GM12878 (cell line): ENCODE measurements around the gene MOB2. TPM values are rescaled to one million over a fixed set of nuclear protein-coding genes. Genes with fewer than 3 reads are reported as not detected.

Source experiments
- ATAC-seq: fragments of 200-7000 bp; cut with Tn5 transposase; 3 replicates; pipeline ENCODE4 v1.9.1; 2020; ENCODE audit warnings: mild to moderate bottlenecking, moderate library complexity
- BruUV-seq: library from RNA; stranded (reverse); fragments of 400-500 nt; replicated peaks from 2 replicates; lab custom pipeline; 2021; lab: Mats Ljungman, UMichigan
- CTCF ChIA-PET: fragments of 300-600 bp; sonication (Branson Sonifier 250); formaldehyde crosslinking; extraction: SDS; loops from one replicate; lab custom pipeline; 2021; ENCODE audit warnings: inconsistent platforms; lab: Yijun Ruan, JAX
- POLR2A ChIA-PET: fragments of 350-600 bp; formaldehyde crosslinking; extraction: SDS; loops from one replicate; lab custom pipeline; 2021; ENCODE audit warnings: inconsistent platforms; lab: Charles Lee
- RAD21 ChIA-PET: fragments of 300-600 bp; sonication (Branson Sonifier 250); formaldehyde crosslinking; loops from one replicate; lab custom pipeline; 2023; ENCODE audit warnings: antibody characterized with exemption; ENCODE audit not compliant: unreplicated experiment; lab: Charles Lee
- SMC1A ChIA-PET: fragments of 300-600 bp; sonication (Branson Sonifier 250); formaldehyde crosslinking; loops from one replicate; lab custom pipeline; 2023; ENCODE audit not compliant: unreplicated experiment, uncharacterized antibody; lab: Charles Lee
- DNase-seq: peaks from one replicate; pipeline ENCODE4 v3.0.0-alpha.2; 2011; ENCODE audit warnings: low read depth, low spot score
- FAIRE-seq: peaks from 3 replicates; lab custom pipeline; 2011; peaks lifted over from hg19 to GRCh38; lab: Jason Lieb, UNC
- H2AFZ ChIP-seq: 2 replicates; pipeline ENCODE4 v1.6.0; 2011; ENCODE audit warnings: low read depth, low read length, control low read depth; ENCODE audit not compliant: control insufficient read depth
- H3K27ac ChIP-seq: 2 replicates; pipeline ENCODE4 v1.5.1; 2011; ENCODE audit warnings: control low read depth; ENCODE audit not compliant: control insufficient read depth, insufficient read depth
- H3K27me3 ChIP-seq, 2 experiments: replicated peaks in 1 of 2; 2 replicates each; pipeline versions ENCODE4 v1.6.0 to v1.6.1; 2011; ENCODE audit warnings: low read length in 1 of 2; ENCODE audit not compliant: control insufficient read depth in 2 of 2, insufficient read depth in 2 of 2
- H3K36me3 ChIP-seq, 2 experiments: 2 replicates each; pipeline ENCODE4 v1.5.1; 2011; ENCODE audit warnings: low read length in 1 of 2; ENCODE audit not compliant: control insufficient read depth in 2 of 2, insufficient read depth in 2 of 2
- H3K4me1 ChIP-seq: 2 replicates; pipeline ENCODE4 v1.6.1; 2011; ENCODE audit warnings: mild to moderate bottlenecking, low read length, moderate library complexity, mixed read lengths; ENCODE audit not compliant: control insufficient read depth, insufficient read depth
- H3K4me2 ChIP-seq: 2 replicates; pipeline ENCODE4 v1.6.0; 2011; ENCODE audit warnings: control low read depth; ENCODE audit not compliant: control insufficient read depth, insufficient read depth
- H3K4me3 ChIP-seq: fragments of 200-600 bp; sonication (generic); 2 replicates; pipeline ENCODE4 v1.5.1; 2016
- H3K79me2 ChIP-seq: 2 replicates; pipeline ENCODE4 v1.6.0; 2011; ENCODE audit warnings: low read length; ENCODE audit not compliant: control insufficient read depth, insufficient read depth
- H3K9ac ChIP-seq: 2 replicates; pipeline ENCODE4 v1.8.0; 2011; ENCODE audit warnings: low read length, control low read depth, mixed read lengths; ENCODE audit not compliant: control insufficient read depth, insufficient read depth
- H3K9me3 ChIP-seq: replicated peaks from 3 replicates; pipeline ENCODE4 v1.5.1; 2011; ENCODE audit warnings: mild to moderate bottlenecking, low read length; ENCODE audit not compliant: control insufficient read depth, insufficient read depth
- H4K20me1 ChIP-seq: 2 replicates; pipeline ENCODE4 v1.6.0; 2011; ENCODE audit not compliant: control insufficient read depth, insufficient read depth
- ATF7 ChIP-seq: fragments of 450-650 bp; IDR thresholded peaks from 2 replicates; pipeline ENCODE4 v1.6.1; 2016; ENCODE audit warnings: low read depth, mild to moderate bottlenecking
- FOXM1 ChIP-seq: IDR thresholded peaks from 2 replicates; pipeline ENCODE4 v1.6.1; 2012; ENCODE audit warnings: low read depth, mild to moderate bottlenecking, inconsistent platforms, low read length, moderate library complexity
- MYC ChIP-seq: IDR thresholded peaks from 2 replicates; pipeline ENCODE4 v1.6.1; 2011; ENCODE audit warnings: mild to moderate bottlenecking, low read length, moderate library complexity, inconsistent platforms; ENCODE audit not compliant: insufficient read depth, insufficient replicate concordance, insufficient read length, severe bottlenecking
- RAD21 ChIP-seq: IDR thresholded peaks from 2 replicates; pipeline ENCODE4 v1.6.1; 2011; ENCODE audit warnings: mild to moderate bottlenecking, low read depth, low read length, moderate library complexity; ENCODE audit not compliant: insufficient read depth
- SREBF2 ChIP-seq: IDR thresholded peaks from 2 replicates; pipeline ENCODE4 v1.6.1; 2012; ENCODE audit warnings: mild to moderate bottlenecking, low read length
- SUPT20H ChIP-seq: IDR thresholded peaks from 2 replicates; pipeline ENCODE4 v1.6.1; 2011; ENCODE audit warnings: low read depth, mild to moderate bottlenecking, low read length, moderate library complexity, borderline replicate concordance; ENCODE audit not compliant: control insufficient read depth
- TAF1 ChIP-seq: IDR thresholded peaks from 2 replicates; pipeline ENCODE4 v1.6.1; 2011; ENCODE audit warnings: mild to moderate bottlenecking, low read depth, low read length, borderline replicate concordance
- TCF12 ChIP-seq: IDR thresholded peaks from 2 replicates; pipeline ENCODE4 v1.6.1; 2011; ENCODE audit warnings: low read depth, mild to moderate bottlenecking, low read length
- ZSCAN29 ChIP-seq: fragments of 450-650 bp; IDR thresholded peaks from 2 replicates; pipeline ENCODE4 v1.6.1; 2017; ENCODE audit warnings: mild to moderate bottlenecking, moderate library complexity
- WGBS: methylation state at CpG from one replicate; pipeline ENCODE4 v1.1.6; 2016; ENCODE audit warnings: low lambda C conversion rate; ENCODE audit not compliant: insufficient replicate concordance, insufficient coverage; ENCODE audit errors: missing lambda C conversion rate; 5-methylcytosine and 5-hydroxymethylcytosine counted together
- in situ Hi-C: fragments of 300-500 bp; cut with MboI; formaldehyde crosslinking; loops from 9 replicates; pipeline ENCODE4 v1.14.3; 2018; ENCODE audit warnings: mixed read lengths
- intact Hi-C: fragments of 100-400 bp; cut with micrococcal nuclease; formaldehyde crosslinking; loops from one replicate; pipeline ENCODE4 v1.14.2; 2022; ENCODE audit not compliant: unreplicated experiment
- polyA plus RNA-seq, 11 experiments: library from polyadenylated mRNA; depleted of rRNA in 4 of 11; unstranded in 6 of 11; stranded (reverse) in 5 of 11; fragments of >200 nt; fragmentation: Nextera tagmentation in 4 of 11; fragmentation: Illumina TruSeq in 1 of 11; extraction: Ambion mirVana in 4 of 11; extraction: Trizol in 1 of 11; gene quantifications; 1 replicate in 1 of 11; 2 replicates in 10 of 11; pipeline versions ENCODE4 v1.2.1 to v1.2.3, GENCODE V29; 2011 to 2016; ENCODE audit warnings: inconsistent platforms in 2 of 11, missing spikeins in 2 of 11, low read depth in 1 of 11
- total RNA-seq, 4 experiments: library from RNA; depleted of rRNA in 3 of 4; stranded (reverse); fragments of >200 nt in 3 of 4; fragmentation: Illumina TruSeq in 1 of 4; extraction: Trizol in 1 of 4; gene quantifications; 2 replicates each; pipeline versions ENCODE4 v1.2.1 to v1.2.3, GENCODE V29; 2013 to 2021
- TF ChIP-seq, protein P1 (sequence below): IDR thresholded peaks from 2 replicates; pipeline ENCODE4 v1.6.1; 2012; ENCODE audit warnings: improper control_type of control experiment, low read depth, low read length; ENCODE audit not compliant: insufficient replicate concordance
- TF ChIP-seq, protein P2 (sequence below): fragments of 450-650 bp; formaldehyde crosslinking; IDR thresholded peaks from 2 replicates; pipeline ENCODE4 v1.4.0; 2020; ENCODE audit warnings: mild to moderate bottlenecking, moderate library complexity
- TF ChIP-seq, protein P3 (sequence below): IDR thresholded peaks from 2 replicates; pipeline ENCODE4 v1.6.1; 2011; ENCODE audit warnings: low read depth, mild to moderate bottlenecking, low read length, moderate library complexity, borderline replicate concordance; ENCODE audit errors: extremely low read depth
- TF ChIP-seq, protein P4 (sequence below): IDR thresholded peaks from 2 replicates; pipeline ENCODE4 v1.6.1; 2012; ENCODE audit warnings: low read depth, low read length, improper control_type of control experiment

The MOB2 gene
- total and polyA plus RNA-seq, 10 of the 15 experiments (the other 5 are each of a cell fraction or from before 2014, with no cell fraction given) = 0.10 to 34.6 (median 15.5) TPM

DNA sequence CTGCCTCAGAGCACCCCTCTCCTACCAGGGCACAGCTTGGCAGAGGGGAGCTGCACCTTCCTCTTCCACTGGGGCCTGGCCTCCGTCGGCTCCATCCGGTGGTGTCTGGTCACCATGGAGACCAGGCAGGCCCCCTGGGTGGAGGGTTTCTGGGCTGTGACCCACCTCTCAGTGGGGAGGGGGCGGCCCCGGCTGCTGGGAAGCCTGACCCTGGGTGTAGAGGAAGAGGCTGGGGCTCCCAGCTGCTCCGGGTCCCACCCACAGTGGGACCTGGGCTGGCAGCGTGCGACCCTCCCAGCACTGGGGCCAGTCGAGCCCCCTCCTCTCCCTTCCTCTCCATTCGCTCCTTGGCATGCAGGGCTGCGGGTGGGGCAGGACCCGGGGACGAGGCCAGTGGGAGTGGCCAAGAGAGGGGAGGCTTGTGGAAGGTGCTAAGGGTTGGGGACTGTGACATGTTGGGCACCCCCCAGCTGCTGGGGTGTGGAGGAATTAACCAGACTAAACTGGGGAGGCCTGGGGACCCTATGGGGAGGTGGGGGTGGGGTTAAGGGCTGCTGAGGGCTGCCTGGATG, 50.0 kb downstream of the MOB2 start:
- no peaks in the 10 kb centered on the region for H3K9me3 ChIP-seq
- H3K27ac ChIP-seq = no peak overlapping the region
- H3K4me3 ChIP-seq = no peak overlapping the region
- H3K4me1 ChIP-seq = no peaks in the 10 kb centered on the region
- no peaks in the 10 kb centered on the region for H3K36me3 ChIP-seq
- H3K27me3 ChIP-seq = no peaks in the 10 kb centered on the region
- intact Hi-C loops (no loop called here), in situ Hi-C loops (no loop called here)
- 28% methylated on average over 13 of the region's 13 CpGs for WGBS
- ChIA-PET RAD21 (no interaction called here), POLR2A (no interaction called here), CTCF (interaction anchor here (0.7 kb wide), 1 partner anchor 138 kb away, joined by 3 read pairs; no protein-coding TSS in a partner anchor), SMC1A (no interaction called here)
- FAIRE-seq = no peak
- H2AFZ ChIP-seq = no peak overlapping the region
- no peak for DNase-seq
- no TSS peak for BruUV-seq
- H4K20me1 ChIP-seq = no peaks in the 10 kb centered on the region
- H3K4me2 ChIP-seq = no peak overlapping the region
- no peak overlapping the region for H3K9ac ChIP-seq
- no peak for ATAC-seq
- H3K79me2 ChIP-seq = no peaks in the 10 kb centered on the region
- TF ChIP-seq ATF7 = no peak
- TF ChIP-seq SUPT20H = no peak
- TF ChIP-seq, protein P1, sequence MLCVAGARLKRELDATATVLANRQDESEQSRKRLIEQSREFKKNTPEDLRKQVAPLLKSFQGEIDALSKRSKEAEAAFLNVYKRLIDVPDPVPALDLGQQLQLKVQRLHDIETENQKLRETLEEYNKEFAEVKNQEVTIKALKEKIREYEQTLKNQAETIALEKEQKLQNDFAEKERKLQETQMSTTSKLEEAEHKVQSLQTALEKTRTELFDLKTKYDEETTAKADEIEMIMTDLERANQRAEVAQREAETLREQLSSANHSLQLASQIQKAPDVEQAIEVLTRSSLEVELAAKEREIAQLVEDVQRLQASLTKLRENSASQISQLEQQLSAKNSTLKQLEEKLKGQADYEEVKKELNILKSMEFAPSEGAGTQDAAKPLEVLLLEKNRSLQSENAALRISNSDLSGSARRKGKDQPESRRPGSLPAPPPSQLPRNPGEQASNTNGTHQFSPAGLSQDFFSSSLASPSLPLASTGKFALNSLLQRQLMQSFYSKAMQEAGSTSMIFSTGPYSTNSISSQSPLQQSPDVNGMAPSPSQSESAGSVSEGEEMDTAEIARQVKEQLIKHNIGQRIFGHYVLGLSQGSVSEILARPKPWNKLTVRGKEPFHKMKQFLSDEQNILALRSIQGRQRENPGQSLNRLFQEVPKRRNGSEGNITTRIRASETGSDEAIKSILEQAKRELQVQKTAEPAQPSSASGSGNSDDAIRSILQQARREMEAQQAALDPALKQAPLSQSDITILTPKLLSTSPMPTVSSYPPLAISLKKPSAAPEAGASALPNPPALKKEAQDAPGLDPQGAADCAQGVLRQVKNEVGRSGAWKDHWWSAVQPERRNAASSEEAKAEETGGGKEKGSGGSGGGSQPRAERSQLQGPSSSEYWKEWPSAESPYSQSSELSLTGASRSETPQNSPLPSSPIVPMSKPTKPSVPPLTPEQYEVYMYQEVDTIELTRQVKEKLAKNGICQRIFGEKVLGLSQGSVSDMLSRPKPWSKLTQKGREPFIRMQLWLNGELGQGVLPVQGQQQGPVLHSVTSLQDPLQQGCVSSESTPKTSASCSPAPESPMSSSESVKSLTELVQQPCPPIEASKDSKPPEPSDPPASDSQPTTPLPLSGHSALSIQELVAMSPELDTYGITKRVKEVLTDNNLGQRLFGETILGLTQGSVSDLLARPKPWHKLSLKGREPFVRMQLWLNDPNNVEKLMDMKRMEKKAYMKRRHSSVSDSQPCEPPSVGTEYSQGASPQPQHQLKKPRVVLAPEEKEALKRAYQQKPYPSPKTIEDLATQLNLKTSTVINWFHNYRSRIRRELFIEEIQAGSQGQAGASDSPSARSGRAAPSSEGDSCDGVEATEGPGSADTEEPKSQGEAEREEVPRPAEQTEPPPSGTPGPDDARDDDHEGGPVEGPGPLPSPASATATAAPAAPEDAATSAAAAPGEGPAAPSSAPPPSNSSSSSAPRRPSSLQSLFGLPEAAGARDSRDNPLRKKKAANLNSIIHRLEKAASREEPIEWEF = no peak
- TF ChIP-seq, protein P2, sequence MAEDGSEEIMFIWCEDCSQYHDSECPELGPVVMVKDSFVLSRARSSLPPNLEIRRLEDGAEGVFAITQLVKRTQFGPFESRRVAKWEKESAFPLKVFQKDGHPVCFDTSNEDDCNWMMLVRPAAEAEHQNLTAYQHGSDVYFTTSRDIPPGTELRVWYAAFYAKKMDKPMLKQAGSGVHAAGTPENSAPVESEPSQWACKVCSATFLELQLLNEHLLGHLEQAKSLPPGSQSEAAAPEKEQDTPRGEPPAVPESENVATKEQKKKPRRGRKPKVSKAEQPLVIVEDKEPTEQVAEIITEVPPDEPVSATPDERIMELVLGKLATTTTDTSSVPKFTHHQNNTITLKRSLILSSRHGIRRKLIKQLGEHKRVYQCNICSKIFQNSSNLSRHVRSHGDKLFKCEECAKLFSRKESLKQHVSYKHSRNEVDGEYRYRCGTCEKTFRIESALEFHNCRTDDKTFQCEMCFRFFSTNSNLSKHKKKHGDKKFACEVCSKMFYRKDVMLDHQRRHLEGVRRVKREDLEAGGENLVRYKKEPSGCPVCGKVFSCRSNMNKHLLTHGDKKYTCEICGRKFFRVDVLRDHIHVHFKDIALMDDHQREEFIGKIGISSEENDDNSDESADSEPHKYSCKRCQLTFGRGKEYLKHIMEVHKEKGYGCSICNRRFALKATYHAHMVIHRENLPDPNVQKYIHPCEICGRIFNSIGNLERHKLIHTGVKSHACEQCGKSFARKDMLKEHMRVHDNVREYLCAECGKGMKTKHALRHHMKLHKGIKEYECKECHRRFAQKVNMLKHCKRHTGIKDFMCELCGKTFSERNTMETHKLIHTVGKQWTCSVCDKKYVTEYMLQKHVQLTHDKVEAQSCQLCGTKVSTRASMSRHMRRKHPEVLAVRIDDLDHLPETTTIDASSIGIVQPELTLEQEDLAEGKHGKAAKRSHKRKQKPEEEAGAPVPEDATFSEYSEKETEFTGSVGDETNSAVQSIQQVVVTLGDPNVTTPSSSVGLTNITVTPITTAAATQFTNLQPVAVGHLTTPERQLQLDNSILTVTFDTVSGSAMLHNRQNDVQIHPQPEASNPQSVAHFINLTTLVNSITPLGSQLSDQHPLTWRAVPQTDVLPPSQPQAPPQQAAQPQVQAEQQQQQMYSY (CRISPR knock-in tag) = no peak
- TF ChIP-seq MYC = no peak
- TF ChIP-seq TCF12 = no peak
- TF ChIP-seq, protein P3, sequence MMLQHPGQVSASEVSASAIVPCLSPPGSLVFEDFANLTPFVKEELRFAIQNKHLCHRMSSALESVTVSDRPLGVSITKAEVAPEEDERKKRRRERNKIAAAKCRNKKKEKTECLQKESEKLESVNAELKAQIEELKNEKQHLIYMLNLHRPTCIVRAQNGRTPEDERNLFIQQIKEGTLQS = no peak
- TF ChIP-seq, protein P4, sequence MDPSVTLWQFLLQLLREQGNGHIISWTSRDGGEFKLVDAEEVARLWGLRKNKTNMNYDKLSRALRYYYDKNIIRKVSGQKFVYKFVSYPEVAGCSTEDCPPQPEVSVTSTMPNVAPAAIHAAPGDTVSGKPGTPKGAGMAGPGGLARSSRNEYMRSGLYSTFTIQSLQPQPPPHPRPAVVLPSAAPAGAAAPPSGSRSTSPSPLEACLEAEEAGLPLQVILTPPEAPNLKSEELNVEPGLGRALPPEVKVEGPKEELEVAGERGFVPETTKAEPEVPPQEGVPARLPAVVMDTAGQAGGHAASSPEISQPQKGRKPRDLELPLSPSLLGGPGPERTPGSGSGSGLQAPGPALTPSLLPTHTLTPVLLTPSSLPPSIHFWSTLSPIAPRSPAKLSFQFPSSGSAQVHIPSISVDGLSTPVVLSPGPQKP = no peak
- TF ChIP-seq RAD21 = no peak
- TF ChIP-seq FOXM1 = no peak
- no peak for TF ChIP-seq SREBF2
- TF ChIP-seq ZSCAN29 = no peak
- TF ChIP-seq TAF1 = no peak
